Activated T-cell treated with anti-CD3 and anti-CD28 coated beads, Interleukin-2, amount 50 U/mL, for 48 hours (primary cell): Measurements from ENCODE around the gene FAM83B.
"Not testable (repeated sequence)": the region's sequence is repeated elsewhere in the genome, so short reads cannot be mapped to it uniquely, and the experiment has no call there.

Experiments used
- DNase-seq, 2 experiments: peaks; one replicate each; pipeline ENCODE4 v3.0.0-alpha.2; 2020

FAM83B gene

DNA sequence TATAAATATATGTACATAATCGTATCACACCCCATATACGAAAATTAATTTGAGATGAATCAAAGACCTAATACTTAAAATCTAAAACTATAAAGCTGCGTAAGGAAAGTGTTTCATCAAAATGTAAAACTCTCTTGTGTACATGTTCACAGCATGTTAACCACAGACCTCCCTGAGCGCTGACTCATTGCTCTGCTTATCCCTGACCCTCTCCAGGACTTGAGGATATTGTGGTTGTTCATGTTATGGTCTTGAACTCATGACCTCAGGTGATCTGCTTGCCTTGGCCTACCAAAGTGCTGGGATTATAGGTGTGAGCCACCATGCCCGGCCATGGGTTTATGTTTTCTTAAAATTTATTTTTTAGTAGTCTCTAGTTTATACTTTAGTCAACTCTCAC, 14.2 kb downstream of the FAM83B start:
- no peak for DNase-seq

DNA sequence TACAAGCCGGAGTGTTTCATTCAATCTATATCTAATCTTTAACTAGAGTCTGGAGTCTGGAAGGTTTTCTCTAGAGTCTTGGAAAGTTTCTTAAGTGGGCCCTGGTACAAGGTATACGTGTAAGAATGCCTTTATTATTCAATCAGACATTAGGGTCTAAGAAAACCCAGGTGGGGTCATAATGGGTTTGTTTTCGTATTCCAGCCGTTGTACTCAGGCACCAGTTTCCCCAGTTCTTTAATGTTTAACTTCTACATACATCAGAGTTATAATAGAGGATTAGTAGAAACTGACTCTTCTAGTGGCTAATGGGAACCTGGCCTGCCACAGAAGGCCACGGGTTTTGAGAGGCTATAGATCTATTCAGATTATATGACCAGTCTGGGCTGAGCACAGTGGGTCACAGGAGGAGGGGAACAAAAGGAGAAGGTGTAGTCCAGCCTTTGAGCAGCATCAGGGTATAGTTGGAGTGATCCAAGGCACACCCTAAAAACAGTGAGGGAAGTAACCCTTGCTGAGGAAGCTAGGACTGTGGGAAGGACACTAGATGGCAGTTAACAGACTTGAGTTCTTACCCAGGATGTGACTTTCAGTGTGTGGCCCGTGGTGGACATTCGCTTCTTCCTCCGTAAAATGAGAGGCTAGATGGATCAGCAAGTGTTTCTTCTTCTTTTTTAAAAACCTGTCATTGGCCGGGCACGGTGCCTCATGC, 15.5 kb downstream of the FAM83B start:
- DNase-seq: no peak

GRCh38 chr6:54864272-54864671, 17.7 kb downstream of the FAM83B start:
- DNase-seq: no peak

DNA sequence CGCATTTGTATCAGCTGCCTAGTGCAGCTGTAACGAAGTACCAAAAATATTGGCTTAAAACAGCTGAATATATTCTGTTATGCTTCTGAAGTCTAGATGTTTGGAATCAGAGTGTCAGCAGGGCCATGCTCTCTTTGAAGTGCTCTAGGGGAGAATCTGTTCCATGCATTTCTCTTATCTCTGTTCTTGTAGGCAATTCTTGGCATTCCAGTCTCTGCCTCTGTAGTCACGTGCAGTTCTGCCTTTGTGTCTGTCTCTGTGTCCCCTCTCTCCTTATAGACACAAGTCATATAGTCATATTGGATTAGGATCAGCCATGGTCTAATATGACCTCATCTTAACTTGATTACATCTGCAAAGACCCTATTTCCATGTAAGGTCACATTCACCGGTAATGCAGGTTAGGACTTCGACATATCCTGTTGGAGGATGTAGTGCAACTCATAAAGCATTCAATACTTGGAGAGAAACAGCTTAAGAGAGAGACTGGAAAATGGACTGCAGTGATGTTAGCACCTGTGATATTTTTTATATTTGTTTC, 18.6 kb downstream of the FAM83B start:
- DNase-seq: no peak

GRCh38 chr6:54868556-54868955, 22.0 kb downstream of the FAM83B start:
- DNase-seq: no peak

DNA sequence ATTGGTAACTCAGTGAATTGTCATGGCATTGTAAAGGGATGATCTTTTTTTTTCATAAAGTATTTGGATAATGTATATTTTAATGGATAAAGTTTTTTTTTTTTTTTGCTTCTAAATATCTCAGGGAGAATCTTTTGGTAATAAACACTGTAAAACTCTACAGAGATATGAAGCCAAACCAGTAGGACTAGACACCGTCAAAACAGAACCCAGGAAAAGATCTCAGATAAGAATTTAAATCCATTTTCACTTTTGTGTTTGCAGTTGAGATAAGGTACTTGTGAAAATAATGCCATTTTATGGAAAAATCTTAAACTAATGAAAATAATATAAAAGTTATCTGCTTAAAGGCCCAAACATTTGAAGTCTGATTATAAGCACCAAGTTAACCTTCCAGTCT, 27.0 kb downstream of the FAM83B start:
- DNase-seq: no peak

GRCh38 chr6:54874349-54875048, 27.9 kb downstream of the FAM83B start:
- no peak for DNase-seq

GRCh38 chr6:54875539-54875938, 29.0 kb downstream of the FAM83B start:
- no peak for DNase-seq

- DNase-seq: no peak
Observed at GRCh38 chr6:54876365-54876764, 29.8 kb downstream of the FAM83B start.

- DNase-seq: no peak
Observed at GRCh38 chr6:54876871-54877270, 30.3 kb downstream of the FAM83B start.

DNA sequence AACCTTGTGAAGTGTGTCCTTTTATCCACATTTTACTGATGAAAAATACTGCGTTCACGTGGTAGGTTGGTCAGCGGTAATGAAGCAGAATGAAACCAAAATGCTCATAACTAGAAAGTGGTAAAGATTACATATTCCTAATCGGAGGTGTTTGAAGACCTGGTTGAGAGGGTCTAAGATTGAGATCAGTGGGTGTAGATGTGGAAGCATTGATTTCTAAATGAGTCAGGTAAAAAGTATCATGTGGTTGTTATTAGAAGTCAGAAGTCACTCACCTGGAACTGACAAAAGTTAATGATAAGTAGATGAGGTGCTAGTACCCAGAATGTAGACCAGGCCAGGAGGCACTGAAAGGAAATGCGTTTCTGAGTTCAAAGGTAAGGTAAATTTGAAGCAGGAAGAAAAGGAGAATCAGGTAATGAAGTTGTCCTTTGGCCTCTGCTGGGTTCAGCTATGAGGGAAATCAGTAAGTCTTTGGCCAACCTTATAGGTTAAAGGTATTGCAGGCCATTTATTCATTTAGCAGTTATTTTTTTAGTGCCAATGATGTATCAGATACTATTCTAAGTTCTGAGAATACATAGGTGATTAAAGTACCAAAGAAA, 31.2 kb downstream of the FAM83B start:
- no peak for DNase-seq

GRCh38 chr6:54878718-54879117, 32.1 kb downstream of the FAM83B start:
- DNase-seq: no peak

GRCh38 chr6:54879188-54879985, 32.8 kb downstream of the FAM83B start:
- DNase-seq: no peak

DNA sequence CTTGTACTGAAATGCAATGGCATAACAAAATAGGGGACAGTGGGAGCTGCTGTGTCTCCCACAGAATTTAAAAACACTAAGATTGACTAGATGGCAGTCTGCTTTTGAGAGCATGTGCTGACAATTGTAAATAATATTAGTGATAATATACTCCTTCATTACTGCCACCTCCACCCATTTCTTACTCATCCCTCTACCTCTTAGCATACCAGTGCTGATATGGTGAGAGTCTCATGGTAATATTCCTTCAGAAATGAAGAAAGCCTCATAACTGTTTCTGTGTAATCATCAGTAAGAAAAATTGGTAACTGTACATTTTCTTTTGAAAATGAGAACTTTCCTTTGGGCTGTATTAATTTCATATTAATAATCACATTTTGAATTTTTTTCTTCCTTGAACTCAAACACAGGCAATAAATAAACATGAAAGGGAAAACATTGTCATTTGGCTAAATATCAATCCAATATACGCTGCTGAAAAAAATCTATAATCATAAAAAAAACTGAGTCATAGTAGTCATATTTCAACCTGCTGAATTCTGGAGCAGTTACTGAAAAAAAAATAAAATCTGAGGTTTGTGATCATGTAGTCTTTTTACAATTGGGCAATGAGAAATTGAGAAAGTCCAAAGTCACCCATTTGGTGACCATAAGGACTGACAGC, 34.6 kb downstream of the FAM83B start:
- no peak for DNase-seq

DNA sequence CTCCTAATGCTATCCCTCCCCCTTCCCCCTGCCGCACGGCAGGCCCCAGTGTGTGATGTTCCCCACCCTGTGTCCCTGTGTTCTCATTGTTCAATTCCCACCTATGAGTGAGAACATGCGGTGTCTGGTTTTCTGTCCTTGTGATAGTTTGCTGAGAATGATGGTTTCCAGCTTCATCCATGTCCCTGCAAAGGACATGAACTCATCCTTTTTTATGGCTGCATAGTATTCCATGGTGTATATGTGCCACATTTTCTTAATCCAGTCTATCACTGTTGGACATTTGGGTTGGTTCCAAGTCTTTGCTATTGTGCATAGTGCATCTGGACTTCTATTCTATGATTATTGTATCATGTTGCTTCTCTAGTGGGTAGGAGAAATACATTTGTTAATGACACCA, 35.3 kb downstream of the FAM83B start:
- not testable (repeated sequence) for DNase-seq

DNA sequence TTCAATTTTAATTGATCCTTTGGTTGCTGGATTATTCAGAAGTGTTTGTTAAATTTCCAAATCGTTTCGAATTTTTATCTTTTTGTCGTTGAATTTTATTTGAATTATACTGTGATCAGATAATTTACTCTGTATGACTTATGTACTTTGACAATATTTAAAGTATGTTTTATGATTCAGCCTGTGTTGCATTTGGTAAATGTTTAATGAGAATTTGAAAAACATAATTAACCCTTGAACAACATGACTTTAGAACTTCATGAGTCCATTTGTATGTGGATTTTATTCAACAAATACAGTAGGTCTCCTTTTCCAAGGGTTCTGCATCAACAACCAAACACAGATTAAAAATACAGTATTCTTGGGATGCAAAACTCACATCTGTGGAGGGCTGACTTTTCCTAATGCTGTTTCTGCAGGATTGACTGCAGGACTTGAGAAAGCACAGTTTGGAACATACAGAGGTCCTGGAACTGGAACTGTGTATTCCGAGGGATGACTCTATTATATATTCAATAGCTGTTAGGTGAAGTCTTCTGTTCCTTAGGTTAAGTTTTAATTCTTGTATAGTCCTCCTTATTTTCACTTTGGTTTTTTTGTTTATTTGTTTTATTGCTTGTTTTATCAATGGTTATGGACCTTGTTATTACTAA, 40.5 kb downstream of the FAM83B start:
- DNase-seq: no peak

- no peak for DNase-seq
Observed at GRCh38 chr6:54891536-54891935, 45.0 kb downstream of the FAM83B start.

GRCh38 chr6:54892831-54893230, 46.3 kb downstream of the FAM83B start:
- DNase-seq: no peak

- no peak for DNase-seq
Observed at GRCh38 chr6:54893818-54894217, 47.2 kb downstream of the FAM83B start.

- no peak for DNase-seq
Observed at GRCh38 chr6:54896302-54896701, 49.7 kb downstream of the FAM83B start.

DNA sequence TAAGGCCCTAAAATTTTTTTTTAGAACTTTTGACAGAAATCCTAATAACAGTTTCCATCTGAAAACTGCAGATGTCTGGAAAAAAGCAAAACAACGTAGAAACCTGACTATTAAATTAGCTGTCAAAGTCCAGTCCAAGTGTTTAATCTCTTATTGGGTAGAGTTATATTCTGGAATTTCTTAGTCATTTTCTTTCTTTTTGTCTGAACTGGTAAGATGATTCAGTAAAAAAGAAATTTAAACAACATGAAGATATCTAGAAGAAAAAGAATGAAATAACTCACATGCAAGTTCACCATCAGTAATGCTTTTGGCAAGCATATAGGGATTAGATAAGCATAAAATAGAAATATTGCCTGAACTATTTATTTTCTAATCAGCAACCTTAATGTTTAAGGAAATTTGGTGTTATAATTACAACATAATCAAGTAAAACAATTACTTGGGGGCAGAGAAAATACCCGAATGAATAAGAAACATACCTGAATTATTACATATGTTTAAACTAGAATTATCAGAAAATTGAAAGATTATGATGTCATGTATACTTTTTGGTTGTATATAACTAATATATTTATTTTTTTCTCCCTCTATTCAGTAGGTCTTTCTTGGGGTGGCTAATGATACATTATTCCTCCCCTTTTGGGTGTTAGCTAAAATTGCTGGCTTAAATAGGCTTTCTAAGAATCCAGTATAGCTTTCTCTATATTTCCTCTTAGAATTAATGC, 51.1 kb downstream of the FAM83B start:
- no peak for DNase-seq
